Right lung (tissue), 5 donors: ENCODE data around the gene UBE2G2. TPM values are rescaled to one million over a fixed set of nuclear protein-coding genes. Genes with fewer than 3 reads are reported as not detected.
"Not testable (repeated sequence)": the region's sequence is repeated elsewhere in the genome, so short reads cannot be mapped to it uniquely, and the experiment has no call there.

Experiments
- DNase-seq, 2 donors: peaks; one replicate each; pipeline ENCODE4 v3.0.0-alpha.2; 2013
- polyA plus RNA-seq, 5 donors: library from polyadenylated mRNA; unstranded; fragments of 120-200 nt; gene quantifications; one replicate each; pipeline versions ENCODE4 v1.2.1 to v1.2.3, GENCODE V29; 2013; ENCODE audit warnings: inconsistent platforms in 1 of 5, low replicate concordance in 1 of 5; ENCODE audit not compliant: insufficient read length in 5 of 5, insufficient read depth in 1 of 5

UBE2G2 gene
- polyA plus RNA-seq, 5 donors, result 110 to 155 (median 135) TPM

DNA sequence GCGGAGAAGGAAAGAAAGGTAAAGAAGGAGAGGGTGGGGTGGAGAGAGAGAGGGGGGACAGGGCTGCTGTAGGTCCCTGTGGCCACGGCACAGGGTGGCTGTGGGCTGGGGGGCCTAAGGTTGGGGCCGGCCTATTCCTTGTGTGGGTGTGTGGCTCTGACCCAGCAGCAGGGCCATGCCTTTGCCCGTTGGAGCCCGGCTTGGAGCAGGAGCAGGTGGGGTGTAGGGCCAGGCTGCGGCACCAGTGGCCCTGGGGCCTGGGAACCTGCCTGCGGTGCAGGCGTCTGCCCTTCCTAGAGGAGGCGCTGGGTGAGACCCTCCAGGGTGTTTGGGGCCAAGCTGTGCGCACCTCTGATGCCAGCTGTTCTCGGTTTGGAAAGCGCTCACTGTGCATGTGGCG lies 35.9 kb upstream of the UBE2G2 start:
- no peak for DNase-seq

DNA sequence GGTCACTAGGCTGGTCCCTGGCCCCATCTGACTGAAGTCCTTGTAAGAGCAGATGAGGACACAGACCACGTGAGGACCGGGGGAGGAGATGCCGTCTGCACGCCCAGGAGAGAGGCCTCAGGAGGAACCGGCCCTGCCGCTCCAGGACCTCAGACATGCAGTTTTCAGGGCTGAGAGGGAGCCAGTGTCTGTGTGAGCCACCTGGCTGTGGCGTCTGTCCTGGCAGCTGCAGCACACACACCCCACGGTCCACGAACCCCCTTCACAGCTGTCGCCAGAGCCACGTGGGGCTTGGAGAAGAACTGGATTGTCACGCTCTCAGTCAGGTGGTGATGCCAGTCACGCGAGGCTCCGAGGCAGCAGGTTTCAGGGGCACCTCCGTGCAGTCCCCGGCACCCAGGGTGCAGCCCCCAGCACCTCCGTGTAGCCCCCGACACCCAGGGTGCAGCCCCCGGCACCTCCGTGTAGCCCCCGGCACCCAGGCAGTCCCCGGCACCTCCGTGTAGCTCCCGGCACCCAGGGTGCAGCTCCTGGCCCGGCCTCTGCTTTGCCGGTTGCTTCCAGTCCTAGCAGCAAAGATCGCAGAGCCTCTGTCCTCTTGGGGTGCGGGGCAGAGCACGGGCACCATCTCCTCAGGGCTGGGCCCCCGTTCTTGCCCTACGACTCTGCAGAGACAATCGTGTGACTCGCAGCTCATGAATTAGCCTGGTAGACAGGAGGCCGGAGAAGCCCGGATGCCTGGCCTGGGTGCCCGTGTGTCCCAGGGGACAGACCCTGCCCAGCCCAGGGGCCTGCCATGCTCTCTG lies 35.2 kb upstream of the UBE2G2 start:
- DNase-seq, result no peak

DNA sequence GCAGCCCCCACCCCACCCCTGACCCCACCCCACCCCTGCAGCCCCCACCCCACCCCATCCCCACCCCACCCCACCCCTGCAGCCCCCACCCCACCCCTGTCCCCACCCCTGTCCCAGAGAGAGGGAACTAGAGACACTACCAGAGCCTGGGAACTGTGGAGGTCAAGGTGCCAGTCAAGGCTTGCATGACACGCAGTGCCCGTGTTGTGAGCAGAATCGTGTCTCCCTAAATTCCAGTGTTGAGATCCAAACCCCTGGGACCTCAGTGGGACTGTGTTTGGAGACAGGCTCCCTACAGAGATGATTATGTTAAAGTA lies 34.7 kb upstream of the UBE2G2 start:
- DNase-seq, result no peak

DNA sequence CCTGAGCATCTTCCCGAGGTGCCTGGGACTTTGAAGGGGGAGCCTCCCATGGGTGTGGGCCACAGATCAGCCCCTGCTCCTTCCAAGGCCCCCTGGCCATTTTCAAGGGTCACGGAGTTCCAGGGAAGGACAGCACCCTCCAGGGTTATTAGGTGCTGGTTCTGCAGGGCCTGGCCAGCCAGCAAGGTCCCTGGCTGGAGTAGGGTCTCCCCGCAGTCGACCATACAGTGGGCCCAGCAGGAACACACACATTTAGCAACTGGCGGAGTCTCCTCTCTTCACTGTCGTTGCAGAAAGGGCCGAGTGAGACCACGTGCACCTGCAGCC lies 34.0 kb upstream of the UBE2G2 start:
- no peak for DNase-seq

DNA sequence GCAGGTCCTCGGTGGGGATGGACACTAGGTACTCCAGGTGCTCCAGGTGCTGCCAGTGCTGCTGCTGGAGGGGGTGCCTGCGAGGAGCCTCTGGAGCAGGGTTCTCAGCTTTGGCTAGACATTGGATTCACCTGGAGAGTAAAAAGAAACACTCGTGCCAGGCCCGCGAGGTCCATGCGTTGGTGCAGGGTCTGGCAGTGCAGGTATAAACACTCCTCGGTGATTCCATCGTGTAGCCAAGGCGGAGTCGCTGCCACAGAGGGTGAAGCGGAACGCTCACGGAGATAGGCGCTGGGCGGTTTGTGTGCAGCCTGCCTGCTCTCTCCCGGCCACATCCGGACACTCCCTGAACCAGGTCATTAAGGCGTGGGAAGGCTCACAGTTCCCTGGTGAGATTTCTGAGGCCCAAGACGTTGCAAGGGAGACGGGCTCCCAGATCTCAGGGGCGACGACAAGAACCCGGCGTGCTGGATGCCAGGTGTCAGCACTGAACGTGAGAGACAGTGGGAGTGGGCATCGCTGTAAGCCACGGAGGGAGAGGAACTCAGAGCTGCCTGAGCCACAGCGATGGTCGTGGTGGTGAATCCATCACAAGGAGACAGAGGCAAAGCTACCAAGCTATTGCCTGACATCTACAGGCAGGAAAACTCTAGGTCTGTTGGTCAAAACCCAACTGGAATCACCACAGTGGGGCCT lies 33.5 kb upstream of the UBE2G2 start:
- DNase-seq, result no peak

DNA sequence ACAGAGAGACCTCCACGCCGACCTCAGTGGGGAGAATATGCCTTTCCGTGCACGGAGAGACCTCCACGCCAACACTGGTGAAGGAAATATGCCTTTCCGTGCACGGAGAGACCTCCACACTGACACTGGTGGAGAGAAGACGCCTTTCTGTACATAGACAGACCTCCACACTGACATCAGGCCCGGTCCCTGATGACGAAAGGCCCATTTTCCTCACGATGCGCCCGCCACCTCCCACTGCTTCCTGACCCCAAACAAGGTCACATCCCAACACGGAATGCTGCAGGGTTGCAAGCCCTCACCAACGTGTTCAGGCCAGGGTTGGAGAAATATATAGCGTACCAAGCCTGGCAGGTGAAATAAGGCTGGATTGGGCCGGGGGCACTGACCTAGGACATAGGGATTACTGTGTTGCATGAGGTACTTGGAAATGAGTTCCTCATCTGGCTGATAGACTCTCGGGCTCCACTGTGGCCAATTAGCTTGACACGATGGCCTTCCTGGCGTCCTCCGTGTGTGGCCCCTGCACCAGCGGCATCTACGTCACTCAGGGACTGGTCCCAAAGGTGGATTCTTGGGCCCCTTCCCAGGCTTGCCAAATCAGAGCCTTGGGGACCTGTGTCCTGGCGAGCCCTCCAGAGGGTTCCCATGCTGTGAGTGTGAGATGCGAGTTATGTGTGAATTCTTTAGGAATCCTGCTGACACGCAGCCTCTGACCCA lies 32.8 kb upstream of the UBE2G2 start:
- DNase-seq, result no peak

DNA sequence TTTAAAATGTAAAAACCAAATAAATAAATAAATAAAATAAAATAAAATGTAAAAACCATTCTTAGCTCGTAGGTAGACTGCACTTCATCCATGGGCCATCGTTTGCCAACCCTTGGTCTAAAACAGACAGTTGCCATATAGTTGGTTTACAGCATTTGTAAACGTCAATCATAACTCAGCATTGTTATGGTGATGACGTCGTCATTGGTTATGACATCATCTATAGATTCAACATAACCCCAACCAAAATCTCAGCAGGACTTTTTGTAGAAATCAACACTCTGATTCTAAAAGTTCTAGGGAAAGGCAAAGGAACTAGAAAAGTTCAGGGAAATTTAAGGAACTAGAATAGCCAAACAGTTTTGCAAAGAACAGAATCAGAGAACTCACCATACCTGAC lies 32.0 kb upstream of the UBE2G2 start:
- no peak for DNase-seq

DNA sequence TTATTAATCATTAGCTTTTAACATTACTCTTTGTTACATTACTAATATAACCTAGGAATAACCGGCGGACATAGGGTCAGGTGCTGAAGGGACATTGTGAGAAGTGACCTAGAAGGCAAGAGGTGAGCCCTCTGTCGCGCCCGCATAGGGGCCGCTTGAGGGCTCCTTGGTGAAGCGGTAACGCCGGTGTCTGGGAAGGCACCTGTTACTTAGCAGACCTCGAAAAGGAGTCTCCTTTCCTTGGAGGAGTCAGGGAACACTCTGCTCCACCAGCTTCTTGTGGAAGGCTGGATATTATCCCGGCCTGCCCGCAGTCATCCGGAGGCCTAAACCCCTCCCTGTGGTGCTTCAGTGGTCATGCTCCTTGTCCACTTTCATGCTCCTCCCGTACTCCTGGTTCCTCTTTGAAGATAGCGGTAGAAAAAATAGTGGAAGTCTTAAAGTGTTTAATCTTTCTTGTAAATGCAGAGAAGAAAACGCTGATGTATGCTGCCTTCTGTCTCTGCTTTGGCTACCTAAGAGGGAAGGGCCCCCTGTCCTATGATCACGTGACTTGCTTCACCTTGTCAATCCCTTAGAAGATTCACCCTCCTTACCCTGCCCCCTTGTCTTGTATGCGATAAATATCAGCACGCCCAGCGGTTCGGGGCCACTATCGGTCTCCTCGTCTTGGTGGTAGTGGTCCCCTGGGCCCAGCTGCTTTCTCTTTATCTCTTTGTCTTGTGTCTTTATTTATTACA lies 31.1 kb upstream of the UBE2G2 start:
- not testable (repeated sequence) for DNase-seq

DNA sequence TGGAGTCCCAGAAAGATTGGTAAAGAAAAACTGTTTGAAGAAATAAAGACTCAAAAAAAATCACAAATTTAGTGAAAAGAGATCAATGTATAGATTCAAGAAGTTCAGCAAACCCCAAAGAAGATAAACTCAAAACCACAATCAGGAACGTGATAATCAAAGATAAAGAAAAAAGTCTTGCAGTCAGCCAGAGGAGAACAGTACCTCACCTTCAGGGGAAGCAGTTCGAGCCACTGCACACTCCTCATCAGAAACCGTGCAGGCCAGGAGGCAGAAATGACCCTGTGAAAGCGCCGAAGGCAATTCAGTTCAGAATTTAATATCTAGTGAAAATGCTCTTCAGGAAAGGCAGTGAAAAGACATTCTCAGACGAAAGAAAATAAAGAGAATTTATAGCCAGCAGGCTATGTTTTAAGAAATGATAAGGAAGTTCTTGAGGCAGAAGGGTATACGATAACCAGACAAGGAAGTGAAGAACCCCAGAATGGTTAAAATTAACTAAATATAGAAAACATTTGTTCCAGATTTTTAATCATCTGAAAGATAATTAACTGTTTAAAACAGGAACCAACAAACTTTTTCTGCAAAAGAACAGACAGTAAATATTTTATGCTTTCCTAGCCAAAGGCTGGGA lies 29.7 kb upstream of the UBE2G2 start:
- DNase-seq, result no peak

DNA sequence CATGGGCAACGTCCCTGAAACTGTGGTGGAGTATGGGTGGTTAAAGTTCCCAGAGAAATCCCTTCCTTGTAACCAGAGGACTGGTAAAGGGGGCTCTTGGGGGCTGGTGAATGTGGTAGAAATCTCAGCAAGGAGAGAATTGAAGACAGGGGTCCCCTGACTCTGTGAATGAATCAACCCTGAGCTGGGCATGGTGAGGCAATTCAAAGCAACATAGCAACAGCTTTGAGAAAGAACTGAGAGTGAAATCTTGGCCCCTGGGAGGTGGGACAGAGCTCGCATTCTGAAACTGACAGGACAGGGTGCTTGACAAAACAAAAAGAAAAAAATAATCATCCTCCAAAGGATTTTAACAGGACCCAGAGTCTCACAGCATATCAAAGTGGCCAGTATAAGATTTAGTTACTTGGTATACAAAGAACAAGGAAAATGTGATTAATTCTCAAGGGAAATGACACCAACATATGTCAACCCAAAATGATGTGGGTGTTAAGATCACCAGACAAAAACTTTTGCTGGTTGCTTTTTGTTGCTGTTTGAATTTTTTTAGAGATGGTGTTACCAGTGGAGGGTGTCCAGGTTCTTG lies 28.0 kb upstream of the UBE2G2 start:
- DNase-seq, result no peak

DNA sequence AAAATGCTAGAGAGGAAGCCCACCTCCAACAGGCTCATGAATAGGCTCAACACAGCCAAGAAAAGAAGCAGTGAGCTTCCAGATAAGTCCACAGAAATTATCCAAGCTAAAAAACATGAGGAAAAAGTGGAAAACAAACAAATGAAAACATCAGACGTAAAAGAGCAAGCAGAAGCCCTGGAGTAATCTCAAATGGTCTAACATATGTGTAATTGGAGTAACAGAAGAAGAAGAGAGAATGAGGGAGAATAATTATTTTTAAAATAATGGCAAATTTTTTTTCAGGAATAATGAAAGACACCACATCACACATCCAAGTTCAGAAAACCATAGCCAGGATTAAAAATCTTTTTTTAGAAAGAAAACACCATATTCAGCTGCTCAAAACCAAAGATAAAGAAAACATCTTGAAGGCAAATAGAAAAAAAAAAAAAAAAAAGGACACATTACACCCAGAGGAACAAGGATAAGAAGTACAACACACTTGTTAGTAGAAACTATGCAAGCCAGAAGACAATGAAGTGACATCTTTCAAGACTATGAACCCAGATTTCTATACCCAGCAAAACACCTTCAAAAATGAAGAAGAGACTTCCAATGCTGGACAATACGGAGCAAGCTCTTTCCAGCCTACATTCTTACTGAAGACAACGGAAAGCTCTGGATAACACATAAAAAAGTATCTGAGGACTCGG lies 26.9 kb upstream of the UBE2G2 start:
- DNase-seq, result no peak

DNA sequence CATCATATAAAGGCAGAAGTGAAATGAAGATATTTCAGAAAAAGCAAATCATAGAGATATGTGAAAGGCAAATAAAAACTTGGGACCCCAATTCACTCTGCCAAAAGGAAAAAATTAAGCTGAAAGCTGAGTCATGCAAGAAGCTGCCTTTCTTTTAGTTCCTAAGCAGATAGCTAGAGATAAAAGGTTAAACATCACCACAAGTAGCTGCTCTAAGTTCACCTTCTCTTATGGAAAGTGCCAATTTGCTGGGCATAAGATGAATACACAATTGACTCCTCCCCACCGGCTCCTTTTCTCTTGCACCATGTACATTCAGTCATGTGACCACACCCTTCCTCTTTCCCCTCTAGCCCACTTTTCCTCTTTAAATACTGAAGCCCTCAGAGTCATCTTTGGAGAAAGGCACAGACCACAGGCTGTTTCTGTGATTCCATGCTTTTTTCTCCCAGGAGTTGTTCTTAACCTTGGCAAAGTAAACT lies 21.6 kb upstream of the UBE2G2 start:
- DNase-seq, result no peak

DNA sequence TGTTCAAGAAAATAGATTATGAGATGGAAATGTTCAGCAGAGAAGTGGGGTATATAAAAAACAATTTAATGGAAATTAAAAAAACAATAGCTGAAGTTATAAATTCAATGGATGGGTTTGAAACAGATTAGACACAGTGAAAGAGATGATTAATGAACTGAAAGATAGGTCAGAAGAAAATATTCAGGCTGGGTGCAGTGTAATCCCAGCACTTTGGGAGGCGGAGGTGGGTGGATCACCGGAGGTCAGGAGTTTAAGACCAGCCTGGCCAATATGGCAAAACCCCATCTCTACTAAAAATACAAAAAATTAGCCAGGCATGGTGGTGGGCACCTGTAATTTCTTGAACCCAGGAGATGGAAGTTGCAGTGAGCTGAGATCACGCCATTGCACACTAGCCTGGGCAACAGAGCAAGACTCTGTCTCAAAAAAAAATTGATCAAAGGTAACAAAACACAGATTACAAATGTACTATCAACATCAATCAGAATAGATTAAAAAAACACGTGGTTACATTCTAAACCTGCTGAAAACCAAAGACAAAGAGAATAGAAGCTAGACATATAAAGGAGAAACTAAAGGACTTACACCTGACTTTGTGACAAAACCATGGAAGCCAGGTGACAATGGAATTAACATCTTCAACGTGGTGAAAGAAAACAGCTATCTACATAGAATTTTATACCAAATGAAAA lies 21.0 kb upstream of the UBE2G2 start:
- no peak for DNase-seq

DNA sequence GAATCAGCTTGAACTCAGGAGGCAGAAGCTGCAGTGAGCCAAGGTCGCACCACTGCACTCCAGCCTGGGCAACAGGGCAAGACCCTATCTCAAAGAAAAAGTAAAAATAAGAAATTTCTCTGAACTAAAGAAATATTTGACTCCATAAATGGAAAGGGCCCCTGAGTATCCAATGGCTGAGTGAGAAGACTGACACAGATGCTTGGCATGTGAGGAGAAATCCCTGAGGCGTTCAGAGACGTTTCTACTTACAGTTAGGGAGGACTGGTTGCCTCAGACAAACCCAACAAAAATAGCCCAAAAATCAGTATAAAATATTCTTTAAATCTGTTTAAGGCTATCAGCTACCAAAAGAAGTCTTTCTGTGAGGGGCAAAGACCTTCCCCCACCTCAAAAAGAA lies 19.2 kb upstream of the UBE2G2 start:
- no peak for DNase-seq

DNA sequence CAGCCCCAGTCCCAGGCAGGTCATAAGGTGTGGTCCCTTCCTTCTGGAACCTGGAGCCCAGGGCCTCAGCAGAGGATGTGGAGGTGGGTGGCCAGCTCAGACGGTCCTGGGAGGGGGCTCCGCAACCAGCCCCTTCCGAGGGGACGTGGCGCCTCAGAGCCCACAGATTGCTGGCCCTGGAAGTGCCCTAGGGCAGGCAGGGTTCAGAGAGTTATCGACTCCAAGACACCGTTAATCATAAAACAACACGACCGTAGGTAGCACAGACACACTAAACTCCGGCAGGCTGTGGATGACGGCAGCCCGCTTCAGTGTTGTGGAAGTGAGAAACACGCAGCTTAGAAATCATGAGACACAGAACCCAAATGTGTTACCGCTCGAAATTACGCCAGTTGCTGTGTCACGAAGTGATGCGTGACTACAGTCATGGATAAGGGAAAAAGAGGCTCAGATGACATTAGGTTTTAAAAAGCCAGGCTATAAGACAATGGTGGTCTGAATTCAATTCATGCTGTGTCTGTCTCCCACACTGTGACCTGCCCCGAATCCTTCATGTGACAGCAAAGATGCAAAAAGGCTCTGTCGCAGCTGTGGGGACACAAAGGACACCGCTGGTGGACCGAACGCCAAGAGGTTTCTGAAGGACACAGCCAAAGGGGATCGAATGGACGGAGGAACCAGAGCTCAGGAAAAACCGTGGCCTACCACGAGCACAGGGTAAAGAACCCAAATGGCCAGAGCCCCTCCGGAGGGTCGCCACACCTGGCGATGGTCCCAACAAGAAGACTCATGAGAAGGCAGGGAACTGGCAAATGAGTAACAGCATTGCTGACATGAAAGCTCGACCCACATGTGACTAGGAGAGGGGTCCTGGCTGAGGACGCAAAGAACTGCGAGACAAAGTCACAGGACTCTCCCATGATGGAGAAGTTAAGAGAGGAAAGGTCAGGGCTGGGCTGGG lies 17.9 kb upstream of the UBE2G2 start:
- no peak for DNase-seq

DNA sequence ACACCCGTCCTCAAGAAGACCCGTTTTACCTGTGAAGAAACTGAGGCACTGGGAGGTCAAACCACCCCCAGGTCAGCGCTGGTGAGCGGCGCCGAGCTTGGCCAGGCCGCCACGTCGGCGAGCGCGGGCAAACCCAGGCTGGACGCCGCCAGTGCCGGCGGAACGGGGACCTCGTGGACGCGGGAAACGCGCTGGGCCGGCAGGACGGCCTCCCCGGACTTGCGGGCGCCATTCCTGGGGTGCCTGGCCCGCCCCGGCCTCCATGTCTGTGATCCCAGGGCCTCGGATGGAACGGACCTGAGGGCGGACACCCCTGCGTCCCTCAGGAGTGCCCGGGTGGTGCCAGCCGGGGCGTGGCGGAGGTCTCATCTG lies 17.0 kb upstream of the UBE2G2 start:
- DNase-seq, result no peak

DNA sequence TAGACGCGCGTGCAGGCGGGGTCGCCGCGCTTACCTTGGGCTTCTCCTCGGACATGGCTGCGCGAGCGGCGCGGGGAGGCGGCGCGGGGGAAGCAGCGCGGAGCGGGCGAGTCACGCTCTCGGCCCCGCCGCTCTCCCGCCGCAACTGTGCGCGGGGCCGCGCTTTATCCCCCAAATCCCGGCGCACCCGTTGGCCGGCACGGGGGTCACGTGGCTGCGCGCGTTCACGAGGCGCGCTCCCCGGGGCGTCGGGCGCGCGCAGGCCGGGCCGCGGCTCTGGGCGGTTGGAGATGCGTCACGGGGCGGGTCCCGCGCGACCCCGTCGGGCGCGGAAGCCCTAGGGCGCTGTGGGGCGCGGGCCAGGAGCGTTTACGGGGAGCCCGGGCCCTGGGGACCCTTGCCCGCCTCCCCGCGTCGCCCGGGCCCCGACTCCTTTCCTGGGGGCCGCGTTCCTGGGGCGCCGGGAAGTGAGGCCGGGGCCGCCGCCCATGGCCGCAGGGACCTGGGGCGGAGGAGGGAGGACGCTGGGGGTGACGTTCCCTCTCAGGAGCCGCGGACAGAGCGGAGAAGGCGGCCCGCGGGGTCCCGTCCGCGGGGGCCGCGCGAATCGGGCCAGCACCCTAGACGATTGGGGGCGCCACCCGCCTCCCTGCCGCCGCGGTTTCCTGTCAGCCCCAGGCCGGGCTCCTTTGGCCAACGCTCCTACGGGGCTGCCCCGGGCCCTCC lies 16.5 kb upstream of the UBE2G2 start, which contains the start of gene SUMO3:
Gene SUMO3, minus strand, starts transcription at position 149 of the 726 bp plus-strand sequence. Its CDS starts 94 bp downstream, at position 55.
- peak; percentile 81 to 88 for DNase-seq

DNA sequence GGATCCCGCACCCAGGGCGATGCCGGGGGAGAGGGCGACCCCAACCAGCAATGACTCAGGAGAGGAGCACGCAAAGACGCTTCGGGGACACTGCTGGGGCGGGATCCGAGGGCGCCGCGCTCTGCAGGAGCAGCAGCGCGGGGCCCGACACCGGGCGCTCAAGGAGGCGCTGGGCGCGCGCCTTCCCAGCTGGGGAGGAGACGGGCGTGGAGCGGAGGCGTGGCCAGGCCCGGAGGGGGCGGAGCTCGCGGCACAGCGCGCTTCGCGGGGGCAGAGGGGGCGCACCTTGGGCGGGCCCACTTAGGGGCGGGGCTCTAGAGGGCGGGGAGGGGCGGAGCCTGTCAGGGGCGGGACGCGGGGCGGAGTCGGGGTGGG lies 15.9 kb upstream of the UBE2G2 start:
- peak; percentile 89 to 90 for DNase-seq
